Activated naive CD4-positive, alpha-beta T cell treated with anti-CD3 and anti-CD28 coated beads, Interleukin-2, amount 50 U/mL, for 16 hours (primary cell): Measurements from ENCODE around the gene LDLRAP1.

Experiments used
- DNase-seq: peaks from one replicate; pipeline ENCODE4 v3.0.0-alpha.2; 2020

The LDLRAP1 gene

GRCh38 chr1:25524568-25525360, 18.6 kb upstream of the LDLRAP1 start:
- DNase-seq = no peak

DNA sequence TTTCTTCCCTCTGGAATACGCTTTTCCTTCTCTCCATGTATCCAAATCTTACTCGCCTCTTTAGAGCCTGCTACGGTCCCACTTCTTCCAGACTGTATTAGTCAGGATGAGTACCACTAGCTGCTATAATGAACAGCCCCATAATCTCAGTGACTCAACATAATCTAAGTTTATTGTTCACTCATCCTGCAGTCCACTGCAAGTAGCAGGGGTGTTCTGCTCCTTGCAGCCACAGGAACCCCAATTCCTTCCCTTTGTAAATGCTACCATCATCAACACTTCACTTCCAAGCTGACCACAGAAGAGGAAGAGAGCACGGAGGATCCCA, 18.1 kb upstream of the LDLRAP1 start:
- DNase-seq = no peak

DNA sequence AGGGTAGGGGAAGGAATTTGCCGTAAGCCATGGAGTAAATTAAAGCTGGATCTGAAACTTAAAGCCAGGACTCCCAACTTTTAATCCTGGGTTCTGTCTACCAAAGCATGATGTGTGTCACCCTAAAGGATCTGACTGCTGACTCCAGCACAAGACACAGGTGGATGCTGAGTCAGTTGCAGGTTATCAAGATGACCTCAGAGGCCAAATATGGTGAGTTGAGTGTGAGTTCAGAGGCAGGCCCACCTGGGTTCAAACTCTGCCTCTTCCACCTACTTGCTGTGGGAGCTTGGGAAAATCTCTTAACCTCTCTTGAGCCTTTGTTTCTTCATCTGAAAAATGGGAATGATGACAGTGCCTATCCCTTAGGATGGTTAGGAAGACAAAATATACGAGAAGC, 16.7 kb upstream of the LDLRAP1 start:
- DNase-seq = no peak

DNA sequence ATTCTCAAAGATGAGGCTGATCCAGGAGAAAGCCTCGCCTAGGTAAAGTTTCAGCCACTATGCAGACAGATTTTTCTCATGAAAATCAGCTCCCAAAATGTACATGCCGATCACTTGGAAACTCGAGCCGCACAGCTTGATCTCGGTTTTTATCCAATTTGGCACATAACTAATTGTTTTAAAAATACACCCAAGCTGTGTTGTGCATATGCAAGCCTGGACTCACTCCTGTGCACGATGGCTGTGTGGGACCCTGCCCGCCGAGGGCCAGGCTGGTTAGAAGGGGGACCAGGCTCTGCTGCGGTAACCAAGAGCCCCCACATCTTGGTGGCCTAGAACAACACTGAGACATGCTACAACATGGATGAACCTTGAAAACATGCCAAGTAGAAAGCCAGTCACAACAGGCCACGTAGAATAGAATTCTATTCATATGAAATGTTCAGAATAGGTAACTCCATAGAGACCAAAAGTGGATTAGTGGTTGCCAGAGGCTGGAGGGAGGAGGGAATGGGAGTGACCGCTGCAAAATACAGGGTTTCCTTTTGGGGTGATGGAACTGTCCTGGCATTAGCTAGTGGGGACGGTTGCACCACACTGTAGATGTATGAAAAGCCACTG, 16.1 kb upstream of the LDLRAP1 start:
- DNase-seq = no peak

DNA sequence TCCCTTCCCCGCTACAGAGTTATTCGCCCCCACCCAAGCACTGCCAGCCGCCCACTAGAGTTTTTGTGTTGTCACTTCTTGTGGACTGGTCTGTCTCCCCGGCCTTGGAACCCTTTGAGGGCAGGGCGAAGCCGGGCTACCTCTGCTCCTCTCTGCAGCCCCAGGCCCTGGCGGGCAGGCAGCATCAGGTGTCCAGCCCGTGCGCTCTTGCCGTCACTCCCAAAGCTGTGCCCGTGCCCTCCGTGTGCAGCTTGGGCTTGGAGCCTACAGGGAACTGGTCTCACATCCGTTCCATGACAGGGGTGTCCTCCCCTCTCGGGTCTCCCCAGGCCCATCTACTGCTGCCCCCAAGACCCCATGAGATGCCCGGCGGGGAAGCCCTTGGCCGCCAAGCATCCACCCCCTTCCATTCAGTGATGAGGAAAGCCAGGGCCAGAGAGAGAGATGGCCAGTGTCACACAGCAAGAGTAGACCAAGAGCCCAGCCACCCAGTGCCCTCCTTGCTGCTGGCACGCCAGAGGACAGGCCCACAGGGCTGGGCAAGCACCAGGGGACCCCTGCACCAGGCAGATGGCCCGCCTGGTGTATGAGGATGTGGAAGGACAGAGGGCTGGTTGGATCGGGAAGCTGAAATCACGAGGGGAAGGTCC, 15.3 kb upstream of the LDLRAP1 start:
- no peak for DNase-seq

GRCh38 chr1:25528881-25529517, 14.4 kb upstream of the LDLRAP1 start:
- no peak for DNase-seq

DNA sequence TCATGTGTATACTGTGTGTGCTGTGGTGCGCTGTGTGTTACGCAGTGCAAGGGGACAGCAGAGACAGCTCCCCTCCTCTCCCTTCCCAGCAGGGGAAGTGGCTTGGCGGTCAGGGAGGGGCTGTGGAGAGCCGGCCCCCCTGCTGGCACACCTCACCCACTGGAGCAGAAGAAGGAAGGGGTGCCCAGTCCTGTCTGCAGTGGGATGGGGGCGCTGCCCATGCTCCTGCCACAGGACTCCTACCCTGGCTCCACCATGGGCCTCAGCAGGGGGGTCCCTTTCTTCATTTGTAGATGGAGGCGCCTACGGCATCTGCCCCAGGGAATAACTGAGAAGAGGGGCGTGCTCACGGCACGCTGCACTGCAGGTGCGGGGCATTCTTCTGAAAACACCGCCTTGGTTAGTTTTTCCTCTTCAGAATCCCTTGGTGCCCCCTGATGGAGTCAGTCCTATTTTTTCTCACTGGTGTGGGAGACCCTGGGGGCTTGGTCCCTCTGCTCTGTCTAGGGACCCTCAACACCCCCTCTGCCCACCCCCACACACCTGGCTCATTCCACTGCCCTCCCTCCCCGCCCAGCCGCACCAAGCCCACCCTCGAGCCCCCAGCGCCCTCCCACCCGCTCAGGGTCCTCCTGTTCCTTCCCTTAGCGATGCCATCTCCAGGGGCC, 13.8 kb upstream of the LDLRAP1 start:
- DNase-seq = no peak

- DNase-seq = no peak
Observed at GRCh38 chr1:25530186-25531081, 13.0 kb upstream of the LDLRAP1 start.

DNA sequence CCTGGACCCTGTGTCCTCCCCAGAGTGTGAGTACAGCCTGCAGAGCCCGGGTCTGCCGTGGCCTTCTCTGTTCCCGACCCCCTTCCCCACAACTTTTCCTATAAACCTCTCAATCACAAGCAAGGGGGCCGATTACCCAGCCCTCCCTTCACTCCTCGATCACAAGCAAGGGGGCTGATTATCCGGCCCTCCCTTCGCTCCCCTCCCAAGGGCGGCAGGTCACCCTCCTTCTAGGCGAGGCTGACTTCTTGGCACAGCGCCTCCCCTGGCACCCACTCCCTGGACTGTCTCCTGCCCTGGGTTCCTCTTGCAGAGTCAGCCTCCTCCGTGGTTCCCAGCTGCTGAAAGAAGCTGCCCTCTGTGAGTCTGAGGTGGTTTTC, 12.3 kb upstream of the LDLRAP1 start:
- DNase-seq = no peak

DNA sequence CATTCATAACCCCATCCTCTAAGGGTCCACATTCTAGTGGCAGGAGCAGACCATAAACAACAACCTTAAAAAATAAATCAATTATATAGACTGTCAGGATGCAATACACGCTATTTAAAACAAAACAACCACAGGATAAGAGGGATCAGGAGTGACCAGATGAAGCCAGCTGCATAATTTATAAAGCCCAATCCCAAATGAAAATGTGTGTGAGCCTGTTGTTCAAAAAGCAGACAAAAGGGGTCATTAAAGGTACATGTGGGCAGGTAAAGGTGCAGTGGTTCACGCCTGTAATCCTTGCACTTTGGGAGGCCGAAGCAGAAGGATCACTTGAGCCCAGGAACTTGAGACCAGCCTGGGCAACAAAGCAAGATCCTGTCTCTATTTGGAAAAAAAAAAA, 10.4 kb upstream of the LDLRAP1 start:
- no peak for DNase-seq

- DNase-seq = no peak
Observed at GRCh38 chr1:25533775-25534409, 9.5 kb upstream of the LDLRAP1 start.

DNA sequence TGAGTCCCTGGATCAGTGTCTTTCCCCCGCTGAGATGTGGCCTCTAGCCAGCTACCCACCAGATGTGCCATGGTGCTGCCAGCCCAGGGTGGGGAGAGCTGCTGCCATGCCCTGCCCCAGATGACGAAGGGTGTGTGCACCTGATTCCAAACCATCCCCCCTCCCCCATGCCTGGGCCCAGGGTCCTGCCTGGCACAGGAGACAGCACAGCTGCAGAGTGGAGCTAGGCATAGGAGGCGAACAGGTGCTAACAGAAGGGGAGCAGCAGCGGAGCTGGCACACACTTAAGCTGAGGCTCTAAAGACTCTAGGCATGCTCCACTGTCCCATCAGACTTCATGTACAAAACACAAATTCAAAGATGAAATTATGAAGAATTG, 9.0 kb upstream of the LDLRAP1 start:
- DNase-seq = no peak

- DNase-seq = no peak
Observed at GRCh38 chr1:25536124-25536523, 7.3 kb upstream of the LDLRAP1 start.

DNA sequence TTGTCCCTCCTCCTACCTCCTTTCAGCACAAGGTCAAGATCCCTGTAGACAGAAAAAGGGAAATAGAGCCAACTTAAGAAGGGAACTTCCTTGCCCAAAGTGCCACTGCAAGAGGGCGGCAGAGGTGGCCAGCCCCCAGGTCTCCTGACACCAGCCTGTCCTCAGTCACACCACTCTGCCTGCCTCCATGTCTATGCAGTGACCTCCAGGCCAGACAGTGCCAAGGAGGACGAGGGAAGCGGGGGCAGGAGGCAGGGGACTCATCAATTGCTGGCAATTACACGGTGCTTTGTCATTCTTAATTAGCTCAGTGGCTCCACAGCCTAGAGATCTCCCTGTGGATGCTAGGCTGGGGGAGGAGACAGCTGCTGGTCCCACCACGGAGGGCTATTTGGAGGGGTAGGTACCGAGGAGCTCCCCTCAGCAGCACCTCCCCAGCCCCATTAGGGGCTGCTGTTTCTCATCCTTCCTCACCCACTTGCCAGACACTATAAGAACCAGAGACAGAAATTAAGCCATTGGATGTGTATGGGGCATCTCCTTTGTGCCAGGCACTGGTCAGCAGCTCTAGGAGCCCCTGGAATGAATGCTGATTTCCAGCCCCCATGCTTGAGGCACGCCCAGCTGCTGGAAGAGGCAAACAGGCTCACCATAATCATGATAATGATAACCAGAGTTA, 6.1 kb upstream of the LDLRAP1 start:
- no peak for DNase-seq

DNA sequence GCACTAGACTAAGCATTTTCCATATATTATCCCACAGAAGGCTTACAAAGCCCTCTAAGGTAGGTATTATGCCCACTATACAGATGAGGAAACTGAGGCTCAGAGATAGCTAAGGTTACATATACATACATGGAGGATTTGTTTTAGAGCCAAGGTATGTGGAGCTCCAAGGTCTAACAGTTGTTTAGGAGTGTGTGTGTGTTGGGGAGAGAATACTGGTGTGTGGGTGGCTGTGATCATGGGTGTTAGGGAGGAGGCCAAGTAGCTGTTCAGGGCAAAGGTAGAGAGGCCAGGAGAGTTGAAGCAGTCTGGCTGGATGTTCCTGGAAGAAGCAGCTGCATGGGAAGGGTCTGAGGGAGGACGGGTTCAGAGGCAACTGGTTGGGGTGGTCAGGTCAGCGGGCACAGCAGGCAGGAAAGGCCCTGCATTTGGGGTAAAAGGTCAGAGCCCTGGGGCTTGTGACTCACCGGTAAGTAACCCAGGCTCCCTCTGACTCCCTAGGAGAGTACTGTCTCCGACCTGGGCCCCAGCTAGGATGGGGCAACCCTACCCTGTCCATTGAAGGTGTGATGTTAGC, 5.1 kb upstream of the LDLRAP1 start:
- no peak for DNase-seq

DNA sequence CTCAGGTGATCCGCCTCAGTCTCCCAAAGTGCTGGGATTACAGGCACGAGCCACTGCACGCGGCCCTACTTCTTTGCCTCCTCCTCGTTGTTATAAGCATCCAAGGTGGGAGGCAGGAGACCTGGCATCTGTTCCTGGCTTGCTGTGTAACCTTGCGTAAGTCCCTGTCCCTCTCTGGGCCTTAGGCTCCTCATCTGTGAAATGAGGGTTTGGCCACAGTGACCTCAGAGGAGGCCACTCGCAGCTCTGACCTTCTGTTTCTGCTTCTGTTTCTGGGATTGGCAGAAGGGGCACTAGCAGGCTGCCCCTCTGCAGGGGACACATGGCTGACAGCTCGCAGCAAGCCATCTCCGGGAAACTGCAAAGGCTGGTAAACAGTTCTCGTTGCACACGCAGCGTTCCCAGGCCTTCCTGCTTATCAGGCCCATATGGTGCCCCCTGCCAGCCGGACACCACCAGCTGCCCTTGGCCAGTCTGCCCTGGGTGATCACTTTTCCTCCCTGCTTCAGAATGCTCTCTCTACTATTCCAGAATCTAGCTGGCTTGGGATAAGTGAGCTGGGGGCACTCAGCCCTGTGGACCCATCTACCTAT, 2.6 kb upstream of the LDLRAP1 start:
- no peak for DNase-seq

GRCh38 chr1:25541425-25541824, 2.0 kb upstream of the LDLRAP1 start:
- no peak for DNase-seq

DNA sequence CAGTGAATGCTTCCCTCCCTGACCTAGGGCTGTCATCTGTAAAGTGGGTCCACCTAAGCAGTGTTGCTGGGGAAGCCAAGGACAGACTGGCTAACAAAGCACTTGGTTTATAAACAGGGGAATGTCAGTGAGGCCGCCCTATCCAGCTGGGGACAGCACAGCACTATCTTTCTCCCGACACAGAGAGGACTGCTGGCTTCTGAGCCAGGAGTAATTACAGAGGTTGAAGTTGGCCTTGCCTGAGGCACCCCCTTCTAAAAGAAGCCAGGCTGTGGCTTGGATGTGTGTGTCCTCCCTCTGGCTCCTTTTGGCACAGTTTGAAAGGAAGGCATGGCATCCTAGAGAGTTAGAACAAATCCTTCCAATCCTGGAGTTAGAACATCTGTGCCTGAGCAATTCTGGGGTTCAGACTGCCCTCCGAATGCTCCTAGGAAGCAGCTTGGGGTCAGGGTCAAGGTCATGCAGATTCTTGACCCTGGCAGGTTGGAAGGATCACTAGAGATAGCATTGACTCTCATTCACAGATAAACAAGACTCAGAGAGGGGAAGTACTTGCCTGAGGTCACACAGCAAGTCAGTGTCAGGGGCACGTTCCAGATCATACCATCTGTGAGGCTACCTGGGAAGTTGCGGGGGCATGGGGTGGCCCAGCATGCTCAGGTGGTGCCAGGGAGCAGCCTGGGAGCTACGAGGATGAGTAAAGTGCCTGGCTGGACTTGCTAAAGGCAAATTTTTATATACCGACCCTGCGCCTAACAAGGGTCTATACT, 1.3 kb upstream of the LDLRAP1 start:
- no peak for DNase-seq

- DNase-seq = no peak
Observed at GRCh38 chr1:25543005-25543424, 391 bp upstream of the LDLRAP1 start.
